IMR-90 (cell line): ENCODE data around the gene SYNPO2. TPM values are rescaled to one million over a fixed set of nuclear protein-coding genes. Genes with fewer than 3 reads are reported as not detected.

ENCODE experiments used
- ATAC-seq: fragments of 200-7000 bp; cut with Tn5 transposase; 2 replicates; pipeline ENCODE4 v1.9.1; 2020; ENCODE audit warnings: low read depth, mild to moderate bottlenecking, moderate library complexity
- BruUV-seq: library from RNA; stranded (reverse); fragments of 400-500 nt; replicated peaks from 2 replicates; lab custom pipeline; 2021; lab: Mats Ljungman, UMichigan
- CTCF ChIA-PET: fragments of 300-600 bp; formaldehyde crosslinking; extraction: SDS; loops from one replicate; lab custom pipeline; 2021; ENCODE audit warnings: antibody characterized with exemption; lab: Yijun Ruan, JAX
- POLR2A ChIA-PET: fragments of 300-600 bp; sonication (Branson Sonifier 250); formaldehyde crosslinking; loops from one replicate; lab custom pipeline; 2022; ENCODE audit warnings: antibody characterized with exemption; ENCODE audit not compliant: unreplicated experiment; lab: Charles Lee
- DNase-seq: peaks from one replicate; pipeline ENCODE4 v3.0.0; 2013
- H2AFZ ChIP-seq: replicated peaks from 2 replicates; pipeline ENCODE3; 2013; ENCODE audit warnings: low read length, mild to moderate bottlenecking; ENCODE audit not compliant: poor library complexity
- H2AK5ac ChIP-seq: 2 replicates; pipeline ENCODE4 v1.6.1; 2013; ENCODE audit warnings: low read depth, low read length, inconsistent platforms
- H2AK9ac ChIP-seq: replicated peaks from 2 replicates; pipeline ENCODE3; 2013; ENCODE audit warnings: mild to moderate bottlenecking, low read depth, low read length, moderate library complexity; ENCODE audit not compliant: poor library complexity
- H2BK120ac ChIP-seq: 2 replicates; pipeline ENCODE4 v1.6.1; 2013; ENCODE audit warnings: low read depth, low read length, inconsistent platforms
- H2BK15ac ChIP-seq: 3 replicates; pipeline ENCODE4 v1.6.1; 2013; ENCODE audit warnings: low read depth, low read length, inconsistent platforms
- H2BK20ac ChIP-seq: 2 replicates; pipeline ENCODE4 v1.6.1; 2013; ENCODE audit warnings: low read depth, mild to moderate bottlenecking, inconsistent platforms, low read length, moderate library complexity
- H2BK5ac ChIP-seq: 2 replicates; pipeline ENCODE4 v1.6.1; 2013; ENCODE audit warnings: mild to moderate bottlenecking, low read depth, low read length, inconsistent platforms; ENCODE audit not compliant: poor library complexity, severe bottlenecking
- H3K14ac ChIP-seq: replicated peaks from 2 replicates; pipeline ENCODE4 v1.6.1; 2013; ENCODE audit warnings: low read depth, low read length, inconsistent platforms
- H3K18ac ChIP-seq: 2 replicates; pipeline ENCODE4 v1.6.1; 2013; ENCODE audit warnings: low read depth, low read length, control low read depth
- H3K23ac ChIP-seq: 2 replicates; pipeline ENCODE4 v1.6.1; 2013; ENCODE audit warnings: low read depth, low read length, inconsistent platforms
- H3K27ac ChIP-seq: 2 replicates; pipeline ENCODE4 v1.5.1; 2013; ENCODE audit warnings: mild to moderate bottlenecking, control low read depth, low read length; ENCODE audit not compliant: insufficient read depth
- H3K27me3 ChIP-seq: 2 replicates; pipeline ENCODE4 v1.6.1; 2013; ENCODE audit warnings: low read length; ENCODE audit not compliant: control insufficient read depth, insufficient read depth
- H3K36me3 ChIP-seq: 2 replicates; pipeline ENCODE4 v1.6.1; 2013; ENCODE audit warnings: low read length, mixed read lengths; ENCODE audit not compliant: control insufficient read depth, insufficient read depth
- H3K4ac ChIP-seq: 2 replicates; pipeline ENCODE4 v1.6.1; 2013; ENCODE audit warnings: low read depth, low read length, inconsistent platforms
- H3K4me1 ChIP-seq: 2 replicates; pipeline ENCODE4 v1.6.1; 2013; ENCODE audit warnings: low read length, mixed read lengths; ENCODE audit not compliant: control insufficient read depth, insufficient read depth
- H3K4me2 ChIP-seq: 2 replicates; pipeline ENCODE4 v1.6.1; 2013; ENCODE audit warnings: low read depth, mild to moderate bottlenecking, control low read depth, low read length, moderate library complexity
- H3K4me3 ChIP-seq: 2 replicates; pipeline ENCODE4 v1.5.1; 2013; ENCODE audit warnings: low read depth, mild to moderate bottlenecking, control low read depth, low read length, moderate library complexity; ENCODE audit not compliant: insufficient read depth
- H3K56ac ChIP-seq: 2 replicates; pipeline ENCODE4 v1.6.1; 2013; ENCODE audit warnings: low read length, inconsistent platforms; ENCODE audit not compliant: insufficient read depth; ENCODE audit errors: extremely low read depth
- H3K79me1 ChIP-seq, 2 experiments: 2 replicates each; pipeline ENCODE4 v1.6.1; 2013; ENCODE audit warnings: low read length in 2 of 2, inconsistent platforms in 1 of 2, low read depth in 1 of 2
- H3K9ac ChIP-seq: 2 replicates; pipeline ENCODE4 v1.6.1; 2013; ENCODE audit warnings: low read depth, low read length, control low read depth
- H3K9me1 ChIP-seq: 2 replicates; pipeline ENCODE4 v1.6.1; 2013; ENCODE audit warnings: low read length, inconsistent platforms; ENCODE audit not compliant: insufficient read depth
- H3K9me3 ChIP-seq: 2 replicates; pipeline ENCODE4 v1.6.1; 2013; ENCODE audit warnings: low read length; ENCODE audit not compliant: control insufficient read depth, insufficient read depth
- H4K20me1 ChIP-seq: 2 replicates; pipeline ENCODE4 v1.6.1; 2013; ENCODE audit warnings: low read length, inconsistent platforms; ENCODE audit not compliant: insufficient read depth
- H4K5ac ChIP-seq: 2 replicates; pipeline ENCODE4 v1.6.1; 2013; ENCODE audit warnings: mild to moderate bottlenecking, low read depth, low read length, control low read depth
- H4K8ac ChIP-seq, 2 experiments: 2 replicates each; pipeline ENCODE4 v1.6.1; 2013; ENCODE audit warnings: low read depth in 2 of 2, low read length in 2 of 2, control low read depth in 1 of 2, inconsistent platforms in 1 of 2
- H4K91ac ChIP-seq: 2 replicates; pipeline ENCODE4 v1.6.1; 2013; ENCODE audit warnings: low read depth, low read length, inconsistent platforms; ENCODE audit not compliant: insufficient read depth
- BHLHE40 ChIP-seq: fragments of 150-350 bp; IDR thresholded peaks from 2 replicates; pipeline ENCODE4 v1.6.1; 2016; ENCODE audit warnings: mild to moderate bottlenecking, low read depth, low read length
- CEBPB ChIP-seq: IDR thresholded peaks from 2 replicates; pipeline ENCODE4 v1.6.1; 2012; ENCODE audit warnings: low read depth, low read length, improper control_type of control experiment
- CHD1 ChIP-seq: IDR thresholded peaks from 2 replicates; pipeline ENCODE4 v1.6.1; 2012; ENCODE audit warnings: low read depth, low read length, improper control_type of control experiment
- FOS ChIP-seq: fragments of 150-350 bp; IDR thresholded peaks from 2 replicates; pipeline ENCODE4 v1.6.1; 2016; ENCODE audit warnings: low read depth, low read length
- MAFK ChIP-seq: IDR thresholded peaks from 2 replicates; pipeline ENCODE4 v1.6.1; 2012; ENCODE audit warnings: low read depth, low read length, improper control_type of control experiment
- MAZ ChIP-seq: IDR thresholded peaks from 2 replicates; pipeline ENCODE4 v1.6.1; 2012; ENCODE audit warnings: low read depth, mild to moderate bottlenecking, low read length, improper control_type of control experiment, moderate library complexity, borderline replicate concordance
- NFE2L2 ChIP-seq: fragments of 150-350 bp; IDR thresholded peaks from 2 replicates; pipeline ENCODE4 v1.6.1; 2016; ENCODE audit warnings: low read depth, mild to moderate bottlenecking, low read length
- POLR2A ChIP-seq: IDR thresholded peaks from 2 replicates; pipeline ENCODE4 v1.6.1; 2012; ENCODE audit warnings: mild to moderate bottlenecking, low read depth, low read length
- RAD21 ChIP-seq: IDR thresholded peaks from 2 replicates; pipeline ENCODE4 v1.6.1; 2012; ENCODE audit warnings: low read length, improper control_type of control experiment
- RCOR1 ChIP-seq: IDR thresholded peaks from 2 replicates; pipeline ENCODE4 v1.6.1; 2012; ENCODE audit warnings: mild to moderate bottlenecking, low read length, improper control_type of control experiment; ENCODE audit not compliant: insufficient replicate concordance
- WGBS, 2 experiments: methylation state at CpG; one replicate each; pipeline versions ENCODE4 v1.1.5 to v1.1.7; 2013; ENCODE audit warnings: missing lambda C conversion rate in 2 of 2; ENCODE audit not compliant: insufficient read length in 1 of 2; ENCODE audit errors: extremely low coverage in 2 of 2; 5-methylcytosine and 5-hydroxymethylcytosine counted together
- dilution Hi-C: fragments of 300-500 bp; cut with HindIII; formaldehyde crosslinking; loops from one replicate; pipeline ENCODE4 v1.14.3; 2018; ENCODE audit warnings: low sequenced_read_pairs; ENCODE audit not compliant: unreplicated experiment
- in situ Hi-C: fragments of 300-500 bp; cut with MboI; formaldehyde crosslinking; loops from 3 replicates; pipeline ENCODE4 v1.14.3; 2019; ENCODE audit warnings: low sequenced_read_pairs, inconsistent platforms, mixed read lengths
- intact Hi-C: fragments of 100-400 bp; cut with micrococcal nuclease; formaldehyde crosslinking; loops from 2 replicates; pipeline ENCODE4 v1.10.0; 2022
- polyA plus RNA-seq, 3 experiments: library from polyadenylated mRNA; depleted of rRNA; stranded (reverse); fragments of >200 nt; gene quantifications; 2 replicates each; pipeline ENCODE4 v1.2.3, GENCODE V29; 2012; ENCODE audit warnings: low replicate concordance in 1 of 3
- total RNA-seq: library from RNA; depleted of rRNA; stranded (reverse); fragments of >200 nt; gene quantifications from 2 replicates; pipeline ENCODE4 v1.2.3, GENCODE V29; 2012
- TF ChIP-seq, protein P1 (sequence below): fragments of 150-350 bp; IDR thresholded peaks from 2 replicates; pipeline ENCODE4 v1.6.1; 2016; ENCODE audit warnings: low read depth, mild to moderate bottlenecking, low read length, moderate library complexity, borderline replicate concordance
- TF ChIP-seq, protein P2 (sequence below): fragments of 150-350 bp; IDR thresholded peaks from 2 replicates; pipeline ENCODE4 v1.6.1; 2017; ENCODE audit warnings: mild to moderate bottlenecking, antibody characterized with exemption, low read length, low read depth

Gene SYNPO2
- total and polyA plus RNA-seq, 2 of the 4 experiments (the other 2 are of a cell fraction) = 0.99 to 1.8 TPM

DNA sequence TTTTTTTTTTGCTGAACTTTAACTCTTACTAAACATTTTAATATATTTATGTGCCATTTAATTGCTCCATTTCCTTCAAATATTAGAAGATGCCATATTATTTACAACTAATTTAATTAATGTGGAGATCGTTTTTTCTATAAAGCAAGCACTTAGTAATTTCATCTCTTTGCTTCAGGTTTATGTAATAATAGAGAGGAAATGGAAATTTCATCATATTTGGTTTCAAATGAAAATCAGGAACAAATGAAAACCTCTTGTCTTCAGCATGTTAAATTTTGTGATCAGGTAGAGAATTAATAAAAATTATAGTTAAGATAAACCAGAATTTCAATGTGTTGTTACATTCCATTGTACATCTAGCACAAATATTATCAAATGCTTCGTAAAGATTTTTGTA lies 120.1 kb downstream of the SYNPO2 start:
- ATAC-seq (no peak), DNase-seq (no peak)
- H2BK5ac ChIP-seq = no peak overlapping the region
- no CpG with 5 or more reads among the region's 2 CpGs for WGBS, 2 experiments
- POLR2A ChIA-PET = no interaction called here
- H3K79me1 ChIP-seq = no peaks in the 10 kb centered on the region
- H3K9me3 ChIP-seq = no peaks in the 10 kb centered on the region
- no peak overlapping the region for H3K23ac ChIP-seq
- no peak for TF ChIP-seq CHD1
- TF ChIP-seq MAFK = no peak
- TF ChIP-seq POLR2A = no peak
- TF ChIP-seq RAD21 = no peak
- no peak for TF ChIP-seq NFE2L2
- TF ChIP-seq, protein P1, sequence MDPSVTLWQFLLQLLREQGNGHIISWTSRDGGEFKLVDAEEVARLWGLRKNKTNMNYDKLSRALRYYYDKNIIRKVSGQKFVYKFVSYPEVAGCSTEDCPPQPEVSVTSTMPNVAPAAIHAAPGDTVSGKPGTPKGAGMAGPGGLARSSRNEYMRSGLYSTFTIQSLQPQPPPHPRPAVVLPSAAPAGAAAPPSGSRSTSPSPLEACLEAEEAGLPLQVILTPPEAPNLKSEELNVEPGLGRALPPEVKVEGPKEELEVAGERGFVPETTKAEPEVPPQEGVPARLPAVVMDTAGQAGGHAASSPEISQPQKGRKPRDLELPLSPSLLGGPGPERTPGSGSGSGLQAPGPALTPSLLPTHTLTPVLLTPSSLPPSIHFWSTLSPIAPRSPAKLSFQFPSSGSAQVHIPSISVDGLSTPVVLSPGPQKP = no peak
- TF ChIP-seq BHLHE40 = no peak
- TF ChIP-seq FOS = no peak
- no peak for TF ChIP-seq RCOR1
- no peak for TF ChIP-seq CEBPB
- TF ChIP-seq, protein P2, sequence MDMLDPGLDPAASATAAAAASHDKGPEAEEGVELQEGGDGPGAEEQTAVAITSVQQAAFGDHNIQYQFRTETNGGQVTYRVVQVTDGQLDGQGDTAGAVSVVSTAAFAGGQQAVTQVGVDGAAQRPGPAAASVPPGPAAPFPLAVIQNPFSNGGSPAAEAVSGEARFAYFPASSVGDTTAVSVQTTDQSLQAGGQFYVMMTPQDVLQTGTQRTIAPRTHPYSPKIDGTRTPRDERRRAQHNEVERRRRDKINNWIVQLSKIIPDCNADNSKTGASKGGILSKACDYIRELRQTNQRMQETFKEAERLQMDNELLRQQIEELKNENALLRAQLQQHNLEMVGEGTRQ = no peak
- no peak for TF ChIP-seq MAZ
- no peak overlapping the region for H2BK120ac ChIP-seq
- H2AFZ ChIP-seq = no peak overlapping the region
- H2AK9ac ChIP-seq = no peak overlapping the region
- H3K14ac ChIP-seq = no peak overlapping the region
- H3K36me3 ChIP-seq = no peaks in the 10 kb centered on the region
- H3K9ac ChIP-seq = no peak overlapping the region
- dilution Hi-C loops = no loop called here
- no peak overlapping the region for H3K18ac ChIP-seq
- no peak overlapping the region for H3K27ac ChIP-seq
- no peak overlapping the region for H3K4ac ChIP-seq
- intact Hi-C loops = no loop called here
- no peaks in the 10 kb centered on the region for H4K20me1 ChIP-seq
- in situ Hi-C loops = no loop called here
- H2AK5ac ChIP-seq = no peak overlapping the region
- CTCF ChIA-PET = interaction anchor here (0.9 to 1.0 kb wide), 2 partner anchors 19 to 26 kb away, joined by 3 to 4 read pairs; no protein-coding TSS in a partner anchor
- H3K27me3 ChIP-seq = no peaks in the 10 kb centered on the region
- BruUV-seq = no TSS peak
- H3K9me1 ChIP-seq = no peaks in the 10 kb centered on the region
- H4K5ac ChIP-seq = no peak overlapping the region
- H3K56ac ChIP-seq = no peak overlapping the region
- no peak overlapping the region for H4K8ac ChIP-seq
- H4K91ac ChIP-seq = no peak overlapping the region
- H2BK20ac ChIP-seq = no peak overlapping the region
- no peak overlapping the region for H3K4me2 ChIP-seq
- no peak overlapping the region for H3K4me3 ChIP-seq
- H2BK15ac ChIP-seq = no peak overlapping the region
- H3K4me1 ChIP-seq = peaks cover 2% of the 10 kb centered on the region; the same call in 1 of the 2 replicates
